SK-N-SH (cell line): ENCODE data around the gene FGFRL1. TPM values are rescaled to one million over a fixed set of nuclear protein-coding genes. Genes with fewer than 3 reads are reported as not detected.

Experiments used
- CTCF ChIA-PET: fragments of 300-600, 350-600 bp; formaldehyde crosslinking; extraction: SDS; loops from one replicate; lab custom pipeline; 2021; lab: Yijun Ruan, JAX
- POLR2A ChIA-PET: fragments of 350-600 bp; sonication (Branson Sonifier 250); formaldehyde crosslinking; extraction: SDS; loops from one replicate; lab custom pipeline; 2020; ENCODE audit warnings: antibody characterized with exemption, inconsistent platforms; lab: Yijun Ruan, JAX
- DNase-seq: peaks from one replicate; pipeline ENCODE4 v3.0.0; 2012
- H2AFZ ChIP-seq: fragments of 200-600 bp; sonication (generic); 2 replicates; pipeline ENCODE4 v1.8.1; 2016; ENCODE audit warnings: antibody characterized with exemption, mild to moderate bottlenecking, low read depth
- H3F3A ChIP-seq: fragments of 200-600 bp; sonication (generic); replicated peaks from 2 replicates; pipeline ENCODE3; 2016; ENCODE audit warnings: antibody characterized with exemption, mild to moderate bottlenecking; ENCODE audit not compliant: insufficient read depth
- H3K27ac ChIP-seq, 2 experiments: fragments of 200-500 bp in 1 of 2; fragments of 200-600 bp in 1 of 2; sonication (Bioruptor generic) in 1 of 2; sonication (generic), shearing (Covaris generic) in 1 of 2; 2 replicates each; pipeline versions ENCODE4 v1.5.1 to v1.6.1; 2014 to 2016; ENCODE audit warnings: low read depth in 2 of 2, inconsistent platforms in 1 of 2, low read length in 1 of 2, mild to moderate bottlenecking in 1 of 2, mixed read lengths in 1 of 2
- H3K27me3 ChIP-seq: fragments of 200-600 bp; sonication (generic), shearing (Covaris generic); 2 replicates; pipeline ENCODE4 v1.6.1; 2016; ENCODE audit warnings: mixed run types; ENCODE audit not compliant: insufficient read depth
- H3K36me3 ChIP-seq, 2 experiments: fragments of 200-500 bp in 1 of 2; fragments of 200-600 bp in 1 of 2; sonication (Bioruptor generic) in 1 of 2; sonication (generic) in 1 of 2; replicated peaks in 1 of 2; 2 replicates each; pipeline versions ENCODE3 to v1.5.1; 2014 to 2016; ENCODE audit warnings: low read length in 1 of 2, mild to moderate bottlenecking in 1 of 2; ENCODE audit not compliant: insufficient read depth in 2 of 2, control insufficient read depth in 1 of 2
- H3K4me1 ChIP-seq, 2 experiments: fragments of 200-500 bp in 1 of 2; fragments of 200-600 bp in 1 of 2; sonication (Bioruptor generic) in 1 of 2; sonication (generic), shearing (Covaris generic) in 1 of 2; 2 replicates each; pipeline versions ENCODE4 v1.5.1 to v1.6.1; 2014 to 2016; ENCODE audit warnings: low read depth in 1 of 2, low read length in 1 of 2, mixed run types in 1 of 2; ENCODE audit not compliant: insufficient read depth in 2 of 2, control insufficient read depth in 1 of 2
- H3K4me2 ChIP-seq: fragments of 200-600 bp; sonication (generic), shearing (Covaris generic); 2 replicates; pipeline ENCODE4 v1.6.1; 2017; ENCODE audit warnings: mixed run types
- H3K4me3 ChIP-seq, 2 experiments: fragments of 200-500 bp in 1 of 2; fragments of 200-600 bp in 1 of 2; sonication (Bioruptor generic) in 1 of 2; sonication (generic), shearing (Covaris generic) in 1 of 2; 2 replicates each; pipeline versions ENCODE4 v1.5.1 to v1.8.1; 2014 to 2016; ENCODE audit warnings: low read depth in 2 of 2, inconsistent platforms in 1 of 2, low read length in 1 of 2, mild to moderate bottlenecking in 1 of 2, mixed read lengths in 1 of 2, moderate library complexity in 1 of 2
- H3K79me2 ChIP-seq: fragments of 200-600 bp; sonication (generic); 2 replicates; pipeline ENCODE4 v1.8.1; 2017; ENCODE audit warnings: mild to moderate bottlenecking; ENCODE audit not compliant: insufficient read depth
- H3K9ac ChIP-seq: fragments of 200-600 bp; sonication (generic); 2 replicates; pipeline ENCODE4 v1.6.1; 2017; ENCODE audit warnings: mixed run types
- H3K9me2 ChIP-seq: fragments of 200-600 bp; sonication (generic); 2 replicates; pipeline ENCODE4 v1.6.1; 2017; ENCODE audit warnings: mixed run types
- H3K9me3 ChIP-seq: fragments of 200-600 bp; sonication (generic); 2 replicates; pipeline ENCODE4 v1.6.1; 2017; ENCODE audit warnings: mixed run types, mild to moderate bottlenecking, moderate library complexity
- H4K20me1 ChIP-seq: fragments of 200-600 bp; sonication (generic); 2 replicates; pipeline ENCODE4 v1.6.1; 2017; ENCODE audit warnings: mild to moderate bottlenecking, mixed run types; ENCODE audit not compliant: insufficient read depth
- CHD2 ChIP-seq: fragments of 150-350 bp; IDR thresholded peaks from 2 replicates; pipeline ENCODE4 v1.6.1; 2018; ENCODE audit warnings: low read length; ENCODE audit not compliant: partially characterized antibody
- CTCF ChIP-seq: fragments of 200-600 bp; sonication (generic); IDR thresholded peaks from 2 replicates; pipeline ENCODE4 v1.6.1; 2017; ENCODE audit warnings: antibody characterized with exemption, mild to moderate bottlenecking, moderate library complexity
- ELF1 ChIP-seq: IDR thresholded peaks from 2 replicates; pipeline ENCODE4 v1.4.0; 2012
- EP300 ChIP-seq, 2 experiments: IDR thresholded peaks; 2 replicates each; pipeline versions ENCODE4 v1.4.0 to v1.6.1; 2012; ENCODE audit warnings: borderline replicate concordance in 1 of 2, low read depth in 1 of 2, low read length in 1 of 2
- EZH2phosphoT487 ChIP-seq: fragments of 200-600 bp; sonication (generic); IDR thresholded peaks from 2 replicates; pipeline ENCODE4 v1.6.1; 2017; ENCODE audit warnings: low read depth, mixed run types, mild to moderate bottlenecking, antibody characterized with exemption, moderate library complexity, borderline replicate concordance
- FOSL2 ChIP-seq: IDR thresholded peaks from 2 replicates; pipeline ENCODE4 v1.4.0; 2012; ENCODE audit warnings: low read depth, mild to moderate bottlenecking, moderate library complexity, borderline replicate concordance
- GABPA ChIP-seq: IDR thresholded peaks from 2 replicates; pipeline ENCODE4 v1.4.0; 2012; ENCODE audit warnings: low read depth, mild to moderate bottlenecking
- GATA2 ChIP-seq: sonication (generic); formaldehyde crosslinking; IDR thresholded peaks from 2 replicates; pipeline ENCODE4 v1.5.0; 2020; ENCODE audit warnings: mild to moderate bottlenecking, missing genetic modification reagents
- JUND ChIP-seq: IDR thresholded peaks from 2 replicates; pipeline ENCODE4 v1.4.0; 2012
- MAX ChIP-seq: IDR thresholded peaks from 2 replicates; pipeline ENCODE4 v1.4.0; 2012; ENCODE audit warnings: low read depth
- MEF2A ChIP-seq: IDR thresholded peaks from 2 replicates; pipeline ENCODE4 v1.4.0; 2012; ENCODE audit warnings: low read depth, borderline replicate concordance
- MXI1 ChIP-seq: IDR thresholded peaks from 2 replicates; pipeline ENCODE4 v1.6.1; 2012; ENCODE audit warnings: mild to moderate bottlenecking, low read depth, low read length, improper control_type of control experiment
- NFIC ChIP-seq: IDR thresholded peaks from 2 replicates; pipeline ENCODE4 v1.4.0; 2012; ENCODE audit warnings: borderline replicate concordance
- NRF1 ChIP-seq: IDR thresholded peaks from 2 replicates; pipeline ENCODE4 v1.6.1; 2012; ENCODE audit warnings: low read depth, mild to moderate bottlenecking, low read length
- PBX3 ChIP-seq: IDR thresholded peaks from 2 replicates; pipeline ENCODE4; 2012
- POLR2AphosphoS5 ChIP-seq: IDR thresholded peaks from 2 replicates; pipeline ENCODE4 v1.6.1; 2012; ENCODE audit warnings: low read depth, low read length
- RXRA ChIP-seq: IDR thresholded peaks from 2 replicates; pipeline ENCODE4 v1.4.0; 2012; ENCODE audit warnings: low read depth, mild to moderate bottlenecking, borderline replicate concordance
- SMC3 ChIP-seq: IDR thresholded peaks from 2 replicates; pipeline ENCODE4 v1.6.1; 2012; ENCODE audit warnings: low read depth, low read length, improper control_type of control experiment
- TAF1 ChIP-seq: IDR thresholded peaks from 2 replicates; pipeline ENCODE4 v1.6.1; 2012; ENCODE audit warnings: low read depth, mild to moderate bottlenecking, low read length, moderate library complexity, borderline replicate concordance
- USF1 ChIP-seq: IDR thresholded peaks from 2 replicates; pipeline ENCODE4 v1.4.0; 2012; ENCODE audit warnings: low read depth, borderline replicate concordance
- USF2 ChIP-seq: fragments of 150-350 bp; IDR thresholded peaks from 2 replicates; pipeline ENCODE4 v1.6.1; 2017; ENCODE audit warnings: antibody characterized with exemption, low read length, low read depth, borderline replicate concordance
- WGBS: methylation state at CpG from one replicate; pipeline ENCODE4 v1.1.6; 2017; ENCODE audit warnings: low lambda C conversion rate; 5-methylcytosine and 5-hydroxymethylcytosine counted together
- polyA plus RNA-seq, 3 experiments: library from polyadenylated mRNA; depleted of rRNA; stranded (reverse); fragments of >200 nt; gene quantifications; 2 replicates each; pipeline ENCODE4 v1.2.3, GENCODE V29; 2012

Gene FGFRL1
- polyA plus RNA-seq, 1 of the 3 experiments (the other 2 are of a cell fraction) = 22.5 TPM

GRCh38 chr4:1060621-1061020 lies 49.2 kb downstream of the FGFRL1 start:
- Histone ChIP-seq H3K4me3 (no peak overlapping the region), H3K79me2 (no peaks in the 10 kb centered on the region), H4K20me1 (no peaks in the 10 kb centered on the region), H3K27me3 (peaks cover 82% of the 10 kb centered on the region), H3K9me3 (no peaks in the 10 kb centered on the region), H2AFZ (no peak overlapping the region), H3K27ac (no peak overlapping the region), H3F3A (no peaks in the 10 kb centered on the region), H3K9me2 (no peaks in the 10 kb centered on the region), H3K9ac (no peak overlapping the region), H3K4me1 (no peaks in the 10 kb centered on the region; a peak in 2 of 4 replicates), H3K4me2 (no peak overlapping the region), H3K36me3 (no peaks in the 10 kb centered on the region)
- DNase-seq = no peak
- 49% methylated on average over 8 of the region's 9 CpGs for WGBS
- POLR2A ChIA-PET = no interaction called here
- TF ChIP-seq NFIC = no peak
- TF ChIP-seq NRF1 = no peak
- no peak for TF ChIP-seq JUND
- no peak for TF ChIP-seq USF1
- TF ChIP-seq TAF1 = no peak
- no peak for TF ChIP-seq CHD2
- no peak for TF ChIP-seq GATA2 (CRISPR knock-in tag)
- TF ChIP-seq POLR2AphosphoS5 = no peak
- TF ChIP-seq GABPA = no peak
- no peak for TF ChIP-seq FOSL2
- TF ChIP-seq MEF2A = no peak
- TF ChIP-seq ELF1 = no peak
- TF ChIP-seq MAX = no peak
- no peak for TF ChIP-seq PBX3
- CTCF ChIA-PET = no interaction called here

- Histone ChIP-seq H3K36me3 (no peaks in the 10 kb centered on the region), H3K4me3 (no peak overlapping the region), H3K4me2 (no peak overlapping the region), H3K79me2 (no peaks in the 10 kb centered on the region), H3K27ac (no peak overlapping the region), H3K9me2 (no peaks in the 10 kb centered on the region), H3K27me3 (peaks cover 79% of the 10 kb centered on the region), H2AFZ (no peak overlapping the region), H3K4me1 (no peaks in the 10 kb centered on the region), H4K20me1 (no peaks in the 10 kb centered on the region), H3F3A (no peaks in the 10 kb centered on the region), H3K9ac (no peak overlapping the region), H3K9me3 (no peaks in the 10 kb centered on the region)
- 58% methylated on average over 11 of the region's 14 CpGs for WGBS
- CTCF ChIA-PET = no interaction called here
- POLR2A ChIA-PET = no interaction called here
- DNase-seq = no peak
- TF ChIP-seq JUND (no peak), MXI1 (no peak), RXRA (no peak), MEF2A (no peak), CTCF (no peak), USF1 (no peak), SMC3 (no peak), EP300 (IDR thresholded peaks at IDR 0.05; ENCODE audit: borderline replicate concordance in 1 of 2, low read depth in 1 of 2, low read length in 1 of 2) (no peak), USF2 (no peak), EZH2phosphoT487 (no peak), GABPA (no peak)
These were observed 49.8 kb downstream of the FGFRL1 start for GRCh38 chr4:1061056-1061700.
